A549 (cell line): ENCODE results near the gene CLASP1. TPM values are rescaled to one million over a fixed set of nuclear protein-coding genes. Genes with fewer than 3 reads are reported as not detected.

Experiments used
- ATAC-seq, 2 experiments: fragments of 200-7000 bp in 1 of 2; fragments of >200 bp in 1 of 2; cut with Nextera tagmentation in 1 of 2; cut with Tn5 transposase in 1 of 2; 3 replicates each; pipeline versions ENCODE4 v1.8.0 to v1.9.1; 2018 to 2020; ENCODE audit warnings: mild to moderate bottlenecking in 1 of 2, moderate library complexity in 1 of 2
- CTCF ChIA-PET: fragments of 300-600 bp; sonication (Branson Sonifier 250); formaldehyde crosslinking; extraction: SDS; loops from one replicate; lab custom pipeline; 2021; ENCODE audit warnings: antibody characterized with exemption, inconsistent platforms; lab: Yijun Ruan, JAX
- POLR2A ChIA-PET: fragments of 350-600 bp; formaldehyde crosslinking; extraction: SDS; loops from one replicate; lab custom pipeline; 2021; ENCODE audit warnings: antibody characterized with exemption, inconsistent platforms; lab: Yijun Ruan, JAX
- DNase-seq, 2 experiments: peaks; one replicate each; pipeline versions ENCODE4 v3.0.0 to v3.0.0-alpha.2; 2011 to 2016; ENCODE audit warnings: low read depth in 1 of 2, low spot score in 1 of 2
- FAIRE-seq: peaks from 2 replicates; lab custom pipeline; 2011; peaks lifted over from hg19 to GRCh38; lab: Jason Lieb, UNC
- H3K27ac ChIP-seq, 2 experiments: fragments of >200 bp; sonication (Bioruptor Twin); formaldehyde crosslinking; 3 replicates each; pipeline ENCODE4 v1.5.1; 2016 to 2017
- H3K4me1 ChIP-seq: fragments of >200 bp; sonication (Bioruptor Twin); formaldehyde crosslinking; 3 replicates; pipeline ENCODE4 v1.6.1; 2016
- H3K4me2 ChIP-seq: fragments of >200 bp; sonication (Bioruptor Twin); formaldehyde crosslinking; 3 replicates; pipeline ENCODE4 v1.6.1; 2016
- H3K4me3 ChIP-seq: fragments of >200 bp; sonication (Bioruptor Twin); formaldehyde crosslinking; 3 replicates; pipeline ENCODE4 v1.5.1; 2016
- H3K9me3 ChIP-seq: fragments of >200 bp; sonication (Bioruptor Twin); formaldehyde crosslinking; 3 replicates; pipeline ENCODE4 v1.6.1; 2016
- CTCF ChIP-seq: fragments of >200 bp; sonication (Bioruptor Twin); formaldehyde crosslinking; IDR thresholded peaks from 3 replicates; pipeline ENCODE4 v1.5.1; 2016
- EHF ChIP-seq: fragments of 250-450 bp; sonication (Bioruptor Pico); IDR thresholded peaks from 2 replicates; pipeline ENCODE4 v1.5.0; 2020; ENCODE audit warnings: mild to moderate bottlenecking
- ELK1 ChIP-seq: fragments of 150-350 bp; IDR thresholded peaks from 2 replicates; pipeline ENCODE4 v1.6.1; 2014; ENCODE audit warnings: low read depth, mild to moderate bottlenecking, low read length
- EP300 ChIP-seq, 2 experiments: fragments of >200 bp; sonication (Bioruptor Twin); formaldehyde crosslinking; IDR thresholded peaks; 2 replicates in 1 of 2; 3 replicates in 1 of 2; pipeline ENCODE4 v1.6.1; 2016 to 2017
- ESRRA ChIP-seq: fragments of 150-350 bp; IDR thresholded peaks from 2 replicates; pipeline ENCODE4 v1.6.1; 2014; ENCODE audit warnings: mild to moderate bottlenecking, low read length, borderline replicate concordance
- FOSB ChIP-seq: fragments of 250-450 bp; sonication (Bioruptor Pico); IDR thresholded peaks from 2 replicates; pipeline ENCODE4 v1.5.0; 2020; ENCODE audit warnings: mild to moderate bottlenecking, moderate library complexity
- FOSL2 ChIP-seq, 2 experiments: fragments of 450-650 bp in 1 of 2; fragments of >200 bp in 1 of 2; sonication (Bioruptor Twin) in 1 of 2; formaldehyde crosslinking; IDR thresholded peaks; 2 replicates each; pipeline versions ENCODE4 v1.5.0 to v1.6.1; 2016 to 2020; ENCODE audit warnings: mild to moderate bottlenecking in 1 of 2, moderate library complexity in 1 of 2
- GATA3 ChIP-seq: IDR thresholded peaks from 2 replicates; pipeline ENCODE4 v1.6.1; 2012; ENCODE audit warnings: borderline replicate concordance
- HDAC2 ChIP-seq: fragments of 200-600 bp; sonication (generic); IDR thresholded peaks from 2 replicates; pipeline ENCODE4 v1.6.1; 2016
- HEYL ChIP-seq: fragments of 250-450 bp; sonication (Bioruptor Pico); IDR thresholded peaks from 2 replicates; pipeline ENCODE4 v1.8.0; 2021; ENCODE audit warnings: mild to moderate bottlenecking, moderate library complexity
- HMGXB4 ChIP-seq: fragments of 250-450 bp; sonication (Bioruptor Pico); IDR thresholded peaks from 2 replicates; pipeline ENCODE4 v1.5.0; 2021; ENCODE audit warnings: mild to moderate bottlenecking, moderate library complexity, borderline replicate concordance
- JUNB ChIP-seq: fragments of >200 bp; sonication (Bioruptor Twin); formaldehyde crosslinking; IDR thresholded peaks from 2 replicates; pipeline ENCODE4 v1.6.1; 2016
- KDM1A ChIP-seq: fragments of 200-600 bp; sonication (generic); IDR thresholded peaks from 2 replicates; pipeline ENCODE4 v1.6.1; 2016; ENCODE audit warnings: low read depth, mild to moderate bottlenecking
- MAZ ChIP-seq: fragments of 150-350 bp; IDR thresholded peaks from 2 replicates; pipeline ENCODE4 v1.6.1; 2014; ENCODE audit warnings: antibody characterized with exemption, low read depth, low read length, borderline replicate concordance
- NPAS2 ChIP-seq: fragments of 250-450 bp; sonication (Bioruptor Pico); IDR thresholded peaks from 2 replicates; pipeline ENCODE4 v1.8.0; 2022; ENCODE audit warnings: mild to moderate bottlenecking, moderate library complexity, borderline replicate concordance
- NR3C1 ChIP-seq: fragments of >200 bp; sonication (Bioruptor Twin); formaldehyde crosslinking; IDR thresholded peaks from 3 replicates; pipeline ENCODE4 v1.6.1; 2017
- PBX3 ChIP-seq: IDR thresholded peaks from 2 replicates; pipeline ENCODE4 v1.6.1; 2012
- RAD21 ChIP-seq, 2 experiments: fragments of >200 bp in 1 of 2; sonication (Bioruptor Twin) in 1 of 2; formaldehyde crosslinking in 1 of 2; IDR thresholded peaks in 1 of 2; conservative IDR thresholded peaks in 1 of 2; 2 replicates in 1 of 2; 3 replicates in 1 of 2; pipeline ENCODE4 v1.6.1; 2012 to 2018; ENCODE audit warnings: inconsistent platforms in 1 of 2
- RCOR1 ChIP-seq: fragments of 150-350 bp; IDR thresholded peaks from 2 replicates; pipeline ENCODE4 v1.6.1; 2014; ENCODE audit warnings: antibody characterized with exemption, low read length, low read depth
- REST ChIP-seq: fragments of 200-600 bp; sonication (generic); IDR thresholded peaks from 2 replicates; pipeline ENCODE4 v1.6.1; 2016; ENCODE audit warnings: antibody characterized with exemption, mild to moderate bottlenecking, moderate library complexity
- RNF2 ChIP-seq: fragments of 200-600 bp; sonication (generic); IDR thresholded peaks from 2 replicates; pipeline ENCODE4 v1.6.1; 2016; ENCODE audit warnings: low read depth, mild to moderate bottlenecking, antibody characterized with exemption, moderate library complexity, borderline replicate concordance
- SMC3 ChIP-seq: fragments of >200 bp; sonication (Bioruptor Twin); formaldehyde crosslinking; IDR thresholded peaks from 3 replicates; pipeline ENCODE4 v1.6.1; 2018; ENCODE audit warnings: inconsistent platforms
- SREBF2 ChIP-seq: fragments of 450-650 bp; IDR thresholded peaks from 2 replicates; pipeline ENCODE4 v1.6.1; 2014; ENCODE audit warnings: mild to moderate bottlenecking, moderate library complexity
- TP53 ChIP-seq: fragments of 250-450 bp; sonication (Bioruptor Pico); IDR thresholded peaks from 2 replicates; pipeline ENCODE4 v1.5.0; 2021; ENCODE audit warnings: mild to moderate bottlenecking, moderate library complexity
- ZC3H11A ChIP-seq: fragments of 450-650 bp; IDR thresholded peaks from 2 replicates; pipeline ENCODE4 v1.6.1; 2014; ENCODE audit warnings: antibody characterized with exemption, mild to moderate bottlenecking
- ZNF302 ChIP-seq: fragments of 250-450 bp; sonication (Bioruptor Pico); IDR thresholded peaks from 2 replicates; pipeline ENCODE4 v1.9.0; 2021; ENCODE audit warnings: inconsistent platforms, mild to moderate bottlenecking, moderate library complexity
- WGBS: methylation state at CpG from one replicate; pipeline ENCODE4 v1.1.6; 2017; ENCODE audit errors: missing lambda C conversion rate; 5-methylcytosine and 5-hydroxymethylcytosine counted together
- polyA plus RNA-seq, 4 experiments: library from polyadenylated mRNA; depleted of rRNA in 3 of 4; stranded (reverse); fragments of >200 nt; fragmentation: RNase III in 1 of 4; extraction: RNeasy Plus Mini Kit Qiagen cat#74134 plus additional on column Dnase treatment in 1 of 4; gene quantifications; 2 replicates in 3 of 4; 3 replicates in 1 of 4; pipeline ENCODE4 v1.2.3, GENCODE V29; 2011 to 2017

CLASP1 gene
- polyA plus RNA-seq, 2 of the 4 experiments (the other 2 are of a cell fraction): 11.7 to 15.8 TPM

- ATAC-seq: no peak
- POLR2A ChIA-PET: no interaction called here
- no peak for TF ChIP-seq ESRRA
- no peak for TF ChIP-seq EHF (CRISPR knock-in tag)
- no peak for TF ChIP-seq HEYL (CRISPR knock-in tag)
- no peak for TF ChIP-seq ZC3H11A
- no peak for TF ChIP-seq JUNB
- no peak for TF ChIP-seq ZNF302 (CRISPR knock-in tag)
- TF ChIP-seq NR3C1: no peak
- TF ChIP-seq FOSB (CRISPR knock-in tag): no peak
- no peak for TF ChIP-seq GATA3
- no peak for TF ChIP-seq CTCF
- TF ChIP-seq SREBF2: no peak
- no peak for TF ChIP-seq FOSL2 (IDR thresholded peaks at IDR 0.05)
- no peak for TF ChIP-seq FOSL2 (CRISPR knock-in tag; IDR thresholded peaks at IDR 0.05)
- TF ChIP-seq, all 56 proteins: peak for 0
- no peak overlapping the region for H3K4me2 ChIP-seq
- H3K27ac ChIP-seq: no peak overlapping the region
- H3K4me1 ChIP-seq: peaks cover 8% of the 10 kb centered on the region
- DNase-seq (no peak), FAIRE-seq (no peak)
- no peaks in the 10 kb centered on the region for H3K9me3 ChIP-seq
- CTCF ChIA-PET: no interaction called here
- no peak overlapping the region for H3K4me3 ChIP-seq
- 89% methylated on average over 2 of the region's 2 CpGs for WGBS
These were observed 4.5 kb downstream of the CLASP1 start for GRCh38 chr2:121644715-121645114.

- whole genome bisulfite sequencing: 96% methylated on average over 2 of the region's 2 CpGs
- H3K4me3 ChIP-seq: no peak overlapping the region
- ChIA-PET CTCF (interaction anchor here (1.5 kb wide), 1 partner anchor 113 kb away, joined by 4 read pairs; the partner anchor contains the start of gene RNU4ATAC), POLR2A (interaction anchor here (1.1 kb wide), 1 partner anchor 113 kb away, joined by 3 read pairs; the partner anchor contains the start of gene RNU4ATAC)
- H3K27ac ChIP-seq: no peak overlapping the region
- peaks cover 8% of the 10 kb centered on the region for H3K4me1 ChIP-seq
- DNase-seq: no peak
- ATAC-seq: no peak
- no peak for FAIRE-seq
- no peak overlapping the region for H3K4me2 ChIP-seq
- no peaks in the 10 kb centered on the region for H3K9me3 ChIP-seq
- TF ChIP-seq HDAC2: no peak
- TF ChIP-seq SMC3: no peak
- TF ChIP-seq KDM1A: no peak
- TF ChIP-seq MAZ: no peak
- no peak for TF ChIP-seq NPAS2 (CRISPR knock-in tag)
- TF ChIP-seq RCOR1: no peak
- no peak for TF ChIP-seq TP53
- TF ChIP-seq ESRRA: no peak
- no peak for TF ChIP-seq ZC3H11A
- TF ChIP-seq REST: no peak
- TF ChIP-seq HMGXB4 (CRISPR knock-in tag): no peak
- TF ChIP-seq CTCF: no peak
- no peak for TF ChIP-seq ELK1
- TF ChIP-seq EP300 (IDR thresholded peaks at IDR 0.05): no peak
- TF ChIP-seq PBX3: no peak
- no peak for TF ChIP-seq RNF2
- TF ChIP-seq RAD21 (conservative IDR thresholded peaks at IDR 0.05 in 1 of 2, IDR thresholded peaks at IDR 0.05 in 1 of 2): no peak
These were observed 5.4 kb downstream of the CLASP1 start for GRCh38 chr2:121643877-121644276.
